Stimulated activated CD8-positive, alpha-beta memory T cell treated with anti-CD3 and anti-CD28 coated beads, Interleukin-7, amount 100 ng/mL, for 4 hours (primary cell): Measurements from ENCODE around the gene PHOX2A.

Experiments used
- DNase-seq, 2 donors: peaks; one replicate each; pipeline ENCODE4 v3.0.0-alpha.2; 2020; ENCODE audit warnings: low read depth in 2 of 2

PHOX2A gene

GRCh38 chr11:72233773-72234513, 10.0 kb downstream of the PHOX2A start:
- no peak for DNase-seq

GRCh38 chr11:72233056-72233772, 10.8 kb downstream of the PHOX2A start:
- no peak for DNase-seq

- DNase-seq = no peak
Observed at GRCh38 chr11:72232260-72233055, 11.5 kb downstream of the PHOX2A start.

- DNase-seq = no peak
Observed at GRCh38 chr11:72231396-72232259, 12.3 kb downstream of the PHOX2A start.

- DNase-seq = no peak
Observed at GRCh38 chr11:72230764-72231365, 13.1 kb downstream of the PHOX2A start.

GRCh38 chr11:72229925-72230763, 13.8 kb downstream of the PHOX2A start:
- no peak for DNase-seq

GRCh38 chr11:72229336-72229924, 14.5 kb downstream of the PHOX2A start:
- DNase-seq = no peak

- no peak for DNase-seq
Observed at GRCh38 chr11:72228844-72229231, 15.1 kb downstream of the PHOX2A start.

GRCh38 chr11:72228229-72228843, 15.6 kb downstream of the PHOX2A start:
- no peak for DNase-seq

- DNase-seq = no peak
Observed at GRCh38 chr11:72227316-72228228, 16.4 kb downstream of the PHOX2A start.

- no peak for DNase-seq
Observed at GRCh38 chr11:72226701-72227100, 17.3 kb downstream of the PHOX2A start.

GRCh38 chr11:72225411-72225951, 18.5 kb downstream of the PHOX2A start:
- DNase-seq = peak; percentile 10 to 20

GRCh38 chr11:72224564-72225410, 19.2 kb downstream of the PHOX2A start, which contains the start of gene INPPL1:
TSS of gene INPPL1 (plus strand) at chr11:72224767. CDS start at chr11:72224985, 218 bp downstream.
- DNase-seq = peak in 1 of 2 donors; percentile 18

- DNase-seq = peak in 1 of 2 donors; percentile 52
Observed at GRCh38 chr11:72223615-72224563, 20.1 kb downstream of the PHOX2A start.

GRCh38 chr11:72222907-72223614, 20.9 kb downstream of the PHOX2A start:
- DNase-seq = peak; percentile 81 to 91
